Ishikawa (cell line): ENCODE measurements around the gene MVD.

Source experiments
- EP300 ChIP-seq: IDR thresholded peaks from 2 replicates; pipeline ENCODE4 v1.6.1; 2012; ENCODE audit warnings: borderline replicate concordance
- RAD21 ChIP-seq: IDR thresholded peaks from 2 replicates; pipeline ENCODE4 v1.6.1; 2012; ENCODE audit warnings: low read depth
- YY1 ChIP-seq: IDR thresholded peaks from 2 replicates; pipeline ENCODE4 v1.6.1; 2012; ENCODE audit warnings: low read depth

GRCh38 chr16:88649195-88649923 lies 13.5 kb downstream of the MVD start:
- TF ChIP-seq YY1 (no peak), EP300 (no peak), RAD21 (no peak)
